HG02885 (cell line): ENCODE results near the gene ZNF630.
"Not testable (repeated sequence)": the region's sequence is repeated elsewhere in the genome, so short reads cannot be mapped to it uniquely, and the experiment has no call there.

Experiments used
- ATAC-seq: cut with Tn5 transposase; IDR thresholded peaks from one replicate; pipeline ENCODE4 v1.9.1; 2021; ENCODE audit warnings: mild to moderate bottlenecking; ENCODE audit not compliant: unreplicated experiment, poor library complexity

ZNF630 gene

DNA sequence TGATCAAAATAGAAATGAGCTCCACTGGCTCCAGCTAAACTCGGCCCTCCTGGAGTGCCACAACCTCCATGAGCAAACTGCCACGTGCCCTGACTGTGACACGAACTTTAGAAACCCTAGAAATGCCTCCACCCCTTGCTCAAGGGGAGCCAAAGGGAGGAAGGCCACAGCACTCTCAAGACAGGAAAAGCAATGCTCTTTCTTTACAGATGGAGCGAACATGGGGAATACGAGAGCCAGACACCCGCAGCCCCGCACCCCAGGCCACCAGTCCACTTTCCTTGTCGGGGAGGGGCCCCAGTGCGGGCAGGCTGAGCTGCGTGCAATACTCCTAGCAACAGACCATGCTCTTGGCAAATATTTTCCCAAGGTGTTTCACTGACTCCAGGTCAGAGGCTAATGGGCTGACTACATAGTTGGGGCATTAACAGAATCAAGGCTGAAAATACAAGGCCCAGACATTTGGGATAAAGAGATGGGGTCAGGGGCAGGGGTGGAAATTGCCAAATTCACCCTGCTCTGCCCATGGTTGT, 40.7 kb downstream of the ZNF630 start:
- ATAC-seq = not testable (repeated sequence)

DNA sequence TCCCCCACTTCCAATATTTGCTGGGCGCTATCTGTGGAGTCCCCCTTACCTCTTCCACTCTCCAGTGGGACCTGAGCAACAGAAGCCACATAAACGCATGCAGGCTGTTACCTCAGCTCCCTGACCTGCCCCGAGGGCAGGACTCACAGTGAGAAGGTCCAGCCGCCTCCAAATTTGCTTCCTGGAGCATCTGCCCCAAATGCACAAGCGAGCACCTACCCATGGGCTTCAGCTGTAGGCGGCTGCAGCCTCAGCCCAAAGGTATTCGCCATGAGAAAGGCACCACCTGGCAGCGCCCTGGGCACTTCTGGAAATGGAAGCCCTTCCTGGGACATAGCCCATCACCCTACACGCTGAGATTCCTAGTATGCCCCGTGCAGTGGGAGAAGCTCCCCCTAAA, 41.2 kb downstream of the ZNF630 start:
- ATAC-seq = no peak

DNA sequence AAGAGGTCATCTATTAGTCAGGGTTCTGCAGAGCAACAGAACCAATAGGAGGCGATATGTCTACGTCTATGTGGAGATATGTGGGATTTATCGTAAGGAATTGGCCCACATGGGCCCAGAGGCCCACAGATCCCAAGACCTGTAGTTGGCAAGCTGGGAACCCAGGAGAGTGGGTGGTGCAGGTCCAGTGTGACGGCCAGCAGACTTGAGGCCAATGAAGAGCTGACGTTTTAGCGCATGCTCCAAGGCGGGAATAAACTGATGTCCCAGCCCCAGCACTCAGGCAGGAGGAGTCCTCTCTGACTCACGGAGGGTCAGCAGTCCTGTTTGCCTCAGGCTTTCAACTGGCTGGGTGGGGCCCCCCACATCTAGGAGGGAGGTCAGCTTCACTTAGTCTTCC, 43.3 kb downstream of the ZNF630 start:
- no peak for ATAC-seq

DNA sequence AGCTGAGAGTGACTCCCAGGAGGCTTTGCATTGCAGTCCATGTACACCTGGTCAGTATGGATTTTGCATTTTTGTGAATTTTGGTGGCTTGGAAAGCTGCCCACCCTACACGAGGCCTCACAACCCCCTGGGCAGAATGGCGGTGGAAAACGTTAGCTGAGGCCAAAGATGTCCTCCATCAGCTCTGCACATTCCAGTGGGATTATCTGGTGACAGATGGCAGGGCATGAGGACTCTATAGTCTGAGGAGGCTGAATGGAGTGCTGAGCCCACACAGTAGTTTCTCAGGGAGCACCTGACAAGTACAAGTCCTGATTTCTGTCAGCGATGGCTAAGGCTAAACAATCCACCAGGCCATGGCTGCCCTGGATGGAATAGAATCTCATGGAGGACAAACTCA, 43.9 kb downstream of the ZNF630 start:
- not testable (repeated sequence) for ATAC-seq

DNA sequence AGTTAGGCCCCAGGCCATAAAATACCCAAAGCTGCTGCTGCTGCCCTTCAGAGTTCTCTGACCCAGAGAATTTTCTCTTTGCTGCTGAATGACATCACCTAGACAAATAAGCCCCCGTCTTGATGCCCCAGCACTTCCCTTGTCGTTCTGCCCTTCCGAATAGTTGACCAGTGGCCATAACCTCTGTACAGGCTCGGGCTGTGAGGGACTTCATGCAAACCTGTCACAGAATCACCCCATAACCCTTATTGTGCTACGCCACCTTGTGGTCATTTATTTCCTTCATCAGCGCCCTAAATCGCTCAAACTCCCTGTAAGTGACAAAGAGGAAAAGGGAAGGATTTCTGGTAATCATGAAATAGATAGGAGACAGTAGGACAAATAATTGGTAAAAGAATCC, 45.9 kb downstream of the ZNF630 start:
- no peak for ATAC-seq

DNA sequence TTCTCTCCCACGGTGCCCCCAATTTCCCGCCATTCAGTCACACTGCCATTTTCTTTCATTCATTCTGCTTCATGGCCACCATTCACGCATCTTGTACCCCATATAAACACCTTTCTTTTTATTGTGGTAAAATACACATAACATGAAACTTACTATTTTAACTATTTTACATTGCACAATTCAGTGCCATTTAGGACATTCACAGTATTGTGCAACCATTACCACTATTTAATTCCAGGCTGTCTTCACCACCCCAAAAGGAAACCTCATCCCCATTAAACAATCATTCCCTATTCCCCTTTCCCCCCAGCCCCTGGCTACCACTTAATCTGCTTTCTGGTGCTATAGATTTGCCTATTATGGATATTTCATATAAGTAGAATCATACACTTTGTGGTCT, 48.7 kb downstream of the ZNF630 start:
- no peak for ATAC-seq

DNA sequence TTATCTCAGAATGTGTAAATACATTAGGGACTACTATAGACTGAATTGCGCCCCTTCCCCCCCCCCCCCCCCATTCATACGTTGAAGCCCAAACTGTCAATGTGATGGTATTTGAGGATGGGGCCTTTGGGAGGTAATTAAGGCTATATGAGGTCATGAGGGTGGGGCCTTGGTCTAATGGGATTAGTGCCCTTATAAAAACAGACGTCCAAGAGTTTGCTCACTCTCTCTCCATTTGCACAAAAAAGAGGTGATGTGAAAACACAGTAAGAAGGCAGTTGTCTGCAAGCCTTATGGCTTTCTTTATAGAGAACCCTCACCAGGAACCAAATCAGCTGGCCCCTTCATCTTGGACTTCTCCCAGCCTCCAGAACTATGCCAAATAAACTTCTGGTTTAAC, 49.3 kb downstream of the ZNF630 start:
- no peak for ATAC-seq

DNA sequence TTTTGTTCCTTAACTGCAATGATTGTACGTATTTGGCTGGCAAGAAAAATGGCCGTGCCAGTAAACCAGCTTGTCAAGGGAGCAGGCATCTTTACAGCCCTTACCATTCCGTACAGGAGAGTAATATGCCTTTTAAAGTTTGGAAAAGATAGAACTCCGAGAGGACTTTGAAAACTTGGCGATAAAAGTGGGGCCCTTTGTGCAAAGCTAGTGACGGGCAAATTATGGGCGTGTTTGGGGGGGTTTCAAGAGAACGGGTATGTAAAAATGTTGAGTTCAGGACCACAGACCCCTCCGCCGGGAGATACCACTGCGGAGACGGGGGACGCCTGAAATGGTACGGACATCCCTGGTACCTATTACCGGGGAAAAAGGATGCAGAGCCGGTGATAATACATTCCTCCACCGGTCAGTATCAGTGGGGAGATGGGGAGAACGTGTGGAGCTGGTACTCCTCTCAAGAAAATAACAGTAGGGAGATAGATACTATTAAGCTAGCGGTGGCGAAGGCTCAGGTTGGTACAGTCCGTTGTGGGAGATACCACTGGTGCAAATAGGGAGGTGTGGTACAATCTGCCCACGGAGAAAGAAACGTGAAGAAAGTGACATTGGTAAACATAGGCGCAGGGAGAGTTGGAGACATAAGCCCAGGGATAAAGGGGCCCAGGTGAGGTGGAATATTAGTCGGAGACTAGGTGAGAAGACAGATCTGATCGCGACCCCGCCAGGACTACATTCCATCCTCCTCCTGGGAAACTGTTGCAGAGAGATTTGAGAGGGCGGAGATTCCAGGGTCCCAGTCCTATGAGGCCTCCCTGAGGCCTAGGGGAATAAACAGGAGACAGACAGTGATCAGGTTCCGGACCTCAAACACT, 50.2 kb downstream of the ZNF630 start:
- peak; percentile 55 for ATAC-seq

DNA sequence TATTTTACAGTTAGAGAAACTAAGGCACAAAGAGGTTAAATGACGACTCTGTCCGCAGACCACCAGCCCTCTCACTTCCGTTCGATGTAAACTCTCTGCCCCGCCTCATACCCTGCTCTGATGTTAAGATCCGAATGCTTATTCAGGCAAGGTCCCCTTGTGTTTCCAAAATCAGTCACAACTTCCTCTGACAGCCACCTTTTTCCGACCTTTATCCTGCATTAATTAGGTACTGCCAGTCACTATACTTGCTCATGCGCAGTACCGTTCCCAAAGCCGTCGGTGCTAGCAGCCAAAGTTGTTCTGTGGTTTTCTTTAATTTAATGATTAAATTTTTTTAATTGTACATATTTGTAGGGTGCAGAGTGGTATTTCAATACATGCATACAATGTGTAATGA, 51.0 kb downstream of the ZNF630 start:
- not testable (repeated sequence) for ATAC-seq

DNA sequence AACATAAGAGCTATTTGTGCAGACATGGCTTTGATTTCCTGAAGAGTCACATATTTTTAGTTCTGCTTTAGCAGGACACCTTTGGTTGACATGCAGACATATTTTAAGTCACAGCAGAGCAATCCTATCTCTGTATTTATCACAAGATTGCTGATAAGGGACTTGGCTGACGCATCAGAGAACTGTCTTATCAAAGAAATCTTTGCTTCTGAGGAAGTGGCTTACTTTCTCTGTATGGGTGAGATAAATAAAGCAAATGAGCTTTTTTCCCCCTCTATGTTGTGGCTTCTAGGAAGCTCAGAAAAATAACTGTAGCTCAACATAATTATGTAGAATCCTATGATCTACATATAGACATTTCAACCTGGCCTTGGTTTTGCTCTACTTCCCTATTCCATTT, 51.5 kb downstream of the ZNF630 start:
- ATAC-seq = not testable (repeated sequence)

DNA sequence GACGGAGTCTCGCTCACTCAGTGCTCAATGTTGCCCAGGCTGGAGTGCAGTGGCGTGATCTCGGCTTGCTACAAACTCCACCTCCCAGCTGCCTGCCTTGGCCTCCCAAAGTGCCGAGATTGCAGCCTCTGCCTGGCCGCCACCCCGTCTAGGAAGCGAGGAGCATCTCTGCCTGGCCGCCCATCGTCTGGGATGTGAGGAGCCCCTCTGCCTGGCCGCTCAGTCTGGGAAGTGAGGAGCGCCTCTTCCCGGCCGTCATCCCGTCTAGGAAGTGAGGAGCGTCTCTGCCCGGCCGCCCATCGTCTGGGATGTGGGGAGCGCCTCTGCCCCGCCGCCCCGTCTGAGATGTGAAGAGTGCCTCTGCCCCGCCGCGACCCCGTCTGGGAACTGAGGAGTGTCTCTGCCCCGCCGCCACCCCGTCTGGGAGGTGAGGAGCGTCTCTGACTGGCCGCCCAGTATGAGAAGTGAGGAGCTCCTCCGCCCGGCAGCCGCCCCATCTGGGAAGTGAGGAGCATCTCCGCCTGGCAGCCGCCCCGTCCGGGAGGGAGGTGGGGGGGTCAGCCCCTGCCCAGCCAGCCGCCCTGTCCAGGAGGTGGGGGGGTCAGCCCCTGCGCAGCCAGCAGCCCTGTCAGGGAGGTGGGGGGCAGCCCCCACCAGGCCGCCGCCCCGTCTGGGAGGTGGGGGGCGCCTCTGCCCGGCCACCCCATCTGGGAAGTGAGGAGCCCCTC, 54.7 kb downstream of the ZNF630 start:
- not testable (repeated sequence) for ATAC-seq

DNA sequence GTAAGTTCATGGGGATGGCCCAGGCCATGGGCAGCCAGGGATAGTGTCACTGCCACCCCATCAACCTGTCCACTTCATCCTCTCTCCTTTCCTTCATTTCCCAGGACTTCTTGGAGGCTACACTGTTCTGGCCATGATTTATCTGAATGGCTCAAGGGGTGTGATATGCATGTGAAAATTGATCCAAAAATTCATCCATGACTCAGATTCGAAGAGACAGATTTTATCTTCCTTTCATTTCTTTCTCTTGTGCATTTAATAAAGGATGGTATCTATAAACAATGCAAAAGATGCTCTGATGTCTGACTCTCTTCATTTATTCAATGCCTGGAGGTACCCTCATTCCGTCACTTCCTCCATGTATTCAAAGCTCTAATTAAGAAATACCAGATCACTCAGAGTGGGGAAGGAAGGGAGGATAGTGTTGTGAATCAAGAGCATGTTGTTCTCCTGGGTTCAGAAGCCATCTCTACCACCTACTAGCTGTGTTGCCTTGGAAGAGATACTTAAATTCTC, 61.9 kb downstream of the ZNF630 start:
- ATAC-seq = not testable (repeated sequence)
